Fibroblast of lung (primary cell): Measurements from ENCODE around the gene FLYWCH2. TPM values are rescaled to one million over a fixed set of nuclear protein-coding genes. Genes with fewer than 3 reads are reported as not detected.

ENCODE experiments used
- DNase-seq, 2 donors: peaks; one replicate each; pipeline versions ENCODE4 v3.0.0 to v3.0.0-alpha.2; 2010; ENCODE audit warnings: low read depth in 2 of 2
- H2AFZ ChIP-seq: 2 replicates; pipeline ENCODE4 v1.5.1; 2012; ENCODE audit warnings: low read length, control low read depth, inconsistent platforms
- H3K27ac ChIP-seq: 2 replicates; pipeline ENCODE4 v1.5.1; 2011; ENCODE audit warnings: low read length, control low read depth; ENCODE audit not compliant: insufficient read depth
- H3K27me3 ChIP-seq: 2 replicates; pipeline ENCODE4 v1.5.1; 2011; ENCODE audit warnings: mild to moderate bottlenecking, low read length; ENCODE audit not compliant: control insufficient read depth, insufficient read depth
- H3K36me3 ChIP-seq: 2 replicates; pipeline ENCODE4 v1.5.1; 2011; ENCODE audit warnings: low read length; ENCODE audit not compliant: control insufficient read depth, insufficient read depth
- H3K4me1 ChIP-seq: 2 replicates; pipeline ENCODE4 v1.5.1; 2011; ENCODE audit warnings: low read length; ENCODE audit not compliant: control insufficient read depth, insufficient read depth; ENCODE audit errors: extremely low read depth
- H3K4me2 ChIP-seq: 2 replicates; pipeline ENCODE4 v1.5.1; 2011; ENCODE audit warnings: low read length, control low read depth; ENCODE audit not compliant: insufficient read depth; ENCODE audit errors: extremely low read depth
- H3K4me3 ChIP-seq, 4 experiments: fragments of 200-600 bp in 1 of 4; sonication (generic) in 1 of 4; replicated peaks in 1 of 4; 2 replicates each; pipeline ENCODE4 v1.5.1; 2011 to 2016; ENCODE audit warnings: low read length in 4 of 4, low read depth in 3 of 4, mild to moderate bottlenecking in 3 of 4, control low read depth in 2 of 4, inconsistent platforms in 1 of 4, mixed read lengths in 1 of 4; ENCODE audit not compliant: insufficient read depth in 1 of 4; ENCODE audit errors: control extremely low read depth in 1 of 4
- H3K79me2 ChIP-seq: 2 replicates; pipeline ENCODE4 v1.5.1; 2012; ENCODE audit warnings: mild to moderate bottlenecking, low read length, inconsistent platforms; ENCODE audit not compliant: control insufficient read depth, insufficient read depth
- H3K9ac ChIP-seq: 2 replicates; pipeline ENCODE4 v1.5.1; 2011; ENCODE audit warnings: mild to moderate bottlenecking, low read length, control low read depth; ENCODE audit not compliant: insufficient read depth
- H3K9me3 ChIP-seq: 2 replicates; pipeline ENCODE4 v1.5.1; 2012; ENCODE audit warnings: low read depth, low read length; ENCODE audit not compliant: control insufficient read depth, insufficient read depth
- H4K20me1 ChIP-seq: 2 replicates; pipeline ENCODE4 v1.5.1; 2011; ENCODE audit warnings: low read length; ENCODE audit not compliant: control insufficient read depth, insufficient read depth; ENCODE audit errors: extremely low read depth
- CTCF ChIP-seq, 2 donors: IDR thresholded peaks in 1 of 2; conservative IDR thresholded peaks in 1 of 2; 1 replicate in 1 of 2; 2 replicates in 1 of 2; pipeline ENCODE4 v1.5.1; 2011 to 2012; ENCODE audit warnings: low read length in 2 of 2, control low read depth in 1 of 2, inconsistent platforms in 1 of 2, low read depth in 1 of 2, mild to moderate bottlenecking in 1 of 2
- EZH2 ChIP-seq: IDR thresholded peaks from 2 replicates; pipeline ENCODE4 v1.5.1; 2012; ENCODE audit warnings: low read length, control low read depth, mild to moderate bottlenecking; ENCODE audit errors: missing control alignments
- polyA plus RNA-seq, 2 donors: library from polyadenylated mRNA; depleted of rRNA in 1 of 2; stranded (reverse) in 1 of 2; unstranded in 1 of 2; fragments of >200 nt; gene quantifications; 2 replicates each; pipeline ENCODE4 v1.2.1, GENCODE V29; 2011 to 2012; ENCODE audit warnings: missing spikeins in 1 of 2
- total RNA-seq: library from RNA; depleted of rRNA; stranded (reverse); fragments of >200 nt; gene quantifications from 2 replicates; pipeline ENCODE4 v1.2.1, GENCODE V29; 2014

The FLYWCH2 gene
- total and polyA plus RNA-seq, 2 donors (not counting 1 experiment from before 2014, with no cell fraction given) = 21.2 to 55.2 TPM

GRCh38 chr16:2897110-2897509, 14.1 kb downstream of the FLYWCH2 start:
- Histone ChIP-seq H3K36me3 (peaks cover 10% of the 10 kb centered on the region), H3K79me2 (no peaks in the 10 kb centered on the region), H3K4me1 (no peaks in the 10 kb centered on the region), H3K27ac (no peak overlapping the region), H3K9ac (no peak overlapping the region), H3K9me3 (no peaks in the 10 kb centered on the region), H3K4me2 (no peak overlapping the region), H3K4me3 (no peak overlapping the region), H3K27me3 (no peaks in the 10 kb centered on the region), H2AFZ (no peak overlapping the region), H4K20me1 (no peaks in the 10 kb centered on the region)
- no peak for DNase-seq
- TF ChIP-seq EZH2 = no peak
- no peak for TF ChIP-seq CTCF (conservative IDR thresholded peaks at IDR 0.05 in 1 of 2, IDR thresholded peaks at IDR 0.05 in 1 of 2; ENCODE audit: low read depth in 1 of 2, low read length in 2 of 2)

- H3K27me3 ChIP-seq = no peaks in the 10 kb centered on the region
- H3K27ac ChIP-seq = no peak overlapping the region
- no peaks in the 10 kb centered on the region for H3K79me2 ChIP-seq
- no peak overlapping the region for H3K4me3 ChIP-seq
- no peak overlapping the region for H3K9ac ChIP-seq
- TF ChIP-seq EZH2 (no peak), CTCF (conservative IDR thresholded peaks at IDR 0.05 in 1 of 2, IDR thresholded peaks at IDR 0.05 in 1 of 2; ENCODE audit: low read depth in 1 of 2, low read length in 2 of 2) (no peak)
- no peak overlapping the region for H3K4me2 ChIP-seq
- H3K36me3 ChIP-seq = peaks cover 10% of the 10 kb centered on the region
- no peaks in the 10 kb centered on the region for H3K9me3 ChIP-seq
- H4K20me1 ChIP-seq = no peaks in the 10 kb centered on the region
- H2AFZ ChIP-seq = no peak overlapping the region
- no peak for DNase-seq
- peaks cover 3% of the 10 kb centered on the region for H3K4me1 ChIP-seq
These were observed 16.0 kb downstream of the FLYWCH2 start for GRCh38 chr16:2898831-2899563.

DNA sequence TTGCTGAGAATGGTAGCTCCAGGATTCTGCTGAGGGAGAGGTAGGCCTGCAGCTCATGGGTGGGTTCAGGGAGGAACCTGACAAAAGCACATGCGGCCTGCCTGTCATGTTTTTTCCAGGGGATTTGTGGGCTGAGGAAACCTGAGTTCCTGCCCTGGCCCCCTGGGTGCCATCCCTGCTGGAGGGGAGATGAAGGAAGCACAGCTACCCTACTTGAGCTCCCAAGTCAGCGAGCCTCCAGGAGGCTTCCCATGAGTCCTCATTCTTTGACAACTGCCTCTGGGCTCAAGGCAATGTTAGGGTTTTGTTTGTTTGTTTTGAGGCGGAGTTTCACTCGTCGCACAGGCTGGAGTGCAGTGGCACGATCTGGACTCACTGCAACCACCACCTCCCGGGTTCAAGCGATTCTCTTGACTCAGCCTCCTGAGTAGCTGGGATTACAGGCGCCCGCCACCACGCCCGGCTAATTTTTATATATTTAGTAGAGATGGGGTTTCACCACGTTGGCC, 16.6 kb downstream of the FLYWCH2 start:
- no peak for DNase-seq

More for the DNA sequence above, 16.6 kb downstream of the FLYWCH2 start:
- Histone ChIP-seq H3K9me3 (no peaks in the 10 kb centered on the region), H3K27me3 (no peaks in the 10 kb centered on the region), H3K4me3 (no peak overlapping the region), H3K9ac (no peak overlapping the region), H3K4me1 (peaks cover 3% of the 10 kb centered on the region), H3K27ac (no peak overlapping the region), H4K20me1 (no peaks in the 10 kb centered on the region), H3K79me2 (no peaks in the 10 kb centered on the region), H3K4me2 (no peak overlapping the region), H3K36me3 (peaks cover 10% of the 10 kb centered on the region), H2AFZ (no peak overlapping the region)
- TF ChIP-seq EZH2 (no peak), CTCF (conservative IDR thresholded peaks at IDR 0.05 in 1 of 2, IDR thresholded peaks at IDR 0.05 in 1 of 2; ENCODE audit: low read depth in 1 of 2, low read length in 2 of 2) (no peak)
